KMS-11 (cell line): Measurements from ENCODE around the gene GZMM.
A peak's percentile ranks its signal among the peaks of the same experiment; 100 is the strongest.

ENCODE experiments used
- H2AFZ ChIP-seq: fragments of 200-600 bp; sonication (generic); 2 replicates; pipeline ENCODE4 v1.6.1; 2016; ENCODE audit warnings: antibody characterized with exemption, mixed run types, low read depth
- H3K27ac ChIP-seq: fragments of 200-600 bp; sonication (generic); 2 replicates; pipeline ENCODE4 v1.6.1; 2016; ENCODE audit warnings: mild to moderate bottlenecking, mixed run types
- H3K27me3 ChIP-seq: fragments of 200-600 bp; sonication (generic); 2 replicates; pipeline ENCODE4 v1.6.1; 2017; ENCODE audit warnings: mild to moderate bottlenecking, low read depth, mixed run types, moderate library complexity; ENCODE audit not compliant: insufficient read depth
- H3K36me3 ChIP-seq: fragments of 200-600 bp; sonication (generic); 2 replicates; pipeline ENCODE4 v1.6.1; 2017; ENCODE audit warnings: mild to moderate bottlenecking, mixed run types; ENCODE audit not compliant: insufficient read depth
- H3K4me1 ChIP-seq: fragments of 200-600 bp; sonication (generic); 2 replicates; pipeline ENCODE4 v1.6.1; 2016; ENCODE audit warnings: mild to moderate bottlenecking, low read depth, mixed run types; ENCODE audit not compliant: poor library complexity, severe bottlenecking
- H3K4me2 ChIP-seq: fragments of 200-600 bp; sonication (generic); 2 replicates; pipeline ENCODE4 v1.7.0; 2016; ENCODE audit warnings: mild to moderate bottlenecking, mixed run types
- H3K4me3 ChIP-seq: fragments of 200-600 bp; sonication (generic); IDR thresholded peaks from 2 replicates; pipeline ENCODE4 v1.6.1; 2017; ENCODE audit warnings: low read depth, low read length, mixed read lengths; ENCODE audit not compliant: insufficient read depth
- H3K79me2 ChIP-seq: fragments of 200-600 bp; sonication (generic); 2 replicates; pipeline ENCODE4 v1.6.1; 2016; ENCODE audit warnings: low read depth, mixed run types; ENCODE audit not compliant: insufficient read depth
- H3K9ac ChIP-seq: fragments of 200-600 bp; sonication (generic); 2 replicates; pipeline ENCODE4 v1.6.1; 2016; ENCODE audit warnings: mild to moderate bottlenecking, mixed run types
- H4K20me1 ChIP-seq: fragments of 200-600 bp; sonication (generic); 2 replicates; pipeline ENCODE4 v1.6.1; 2016; ENCODE audit warnings: mild to moderate bottlenecking, mixed run types; ENCODE audit not compliant: insufficient read depth
- CTCF ChIP-seq: fragments of 200-600 bp; sonication (generic); conservative IDR thresholded peaks from 2 replicates; pipeline ENCODE4 v1.6.1; 2017; ENCODE audit warnings: low read depth, mild to moderate bottlenecking, antibody characterized with exemption, low read length, moderate library complexity, mixed read lengths

The GZMM gene

DNA sequence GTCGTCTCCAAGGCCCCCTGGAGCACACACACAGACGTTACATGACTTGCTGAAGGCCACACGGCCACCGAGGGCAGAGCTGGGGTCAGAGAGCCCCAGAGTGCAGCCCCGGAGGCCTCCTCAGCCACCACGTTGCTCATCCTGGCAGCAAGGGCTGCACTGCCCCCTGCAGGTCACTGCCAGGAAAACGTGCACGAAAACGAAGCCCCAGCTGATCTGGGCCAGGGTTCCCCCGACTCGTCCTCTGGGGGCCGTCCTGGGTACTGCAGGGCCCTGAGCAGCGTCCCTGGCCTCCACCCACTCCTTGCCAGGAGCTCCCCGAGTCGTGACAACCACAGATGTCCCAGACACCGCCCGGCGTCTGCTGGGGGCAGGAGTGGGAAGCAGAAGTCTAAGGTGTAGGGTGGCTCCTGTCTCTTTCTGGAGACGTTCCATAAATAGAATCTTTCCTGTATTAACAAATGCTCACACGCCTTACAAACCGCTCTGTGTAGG, 33.2 kb upstream of the GZMM start:
- Histone ChIP-seq H3K27ac (peak overlapping the region; percentile 95), H3K79me2 (peaks cover 12% of the 10 kb centered on the region; the same call in 1 of the 2 replicates), H3K4me3 (no peak overlapping the region), H2AFZ (peak overlapping the region; percentile 30), H3K36me3 (no peaks in the 10 kb centered on the region), H3K27me3 (no peaks in the 10 kb centered on the region), H4K20me1 (no peaks in the 10 kb centered on the region), H3K9ac (peak overlapping the region; percentile 66), H3K4me2 (peak overlapping the region; percentile 55), H3K4me1 (peaks cover 39% of the 10 kb centered on the region)
- TF ChIP-seq CTCF, result peak; percentile 92

DNA sequence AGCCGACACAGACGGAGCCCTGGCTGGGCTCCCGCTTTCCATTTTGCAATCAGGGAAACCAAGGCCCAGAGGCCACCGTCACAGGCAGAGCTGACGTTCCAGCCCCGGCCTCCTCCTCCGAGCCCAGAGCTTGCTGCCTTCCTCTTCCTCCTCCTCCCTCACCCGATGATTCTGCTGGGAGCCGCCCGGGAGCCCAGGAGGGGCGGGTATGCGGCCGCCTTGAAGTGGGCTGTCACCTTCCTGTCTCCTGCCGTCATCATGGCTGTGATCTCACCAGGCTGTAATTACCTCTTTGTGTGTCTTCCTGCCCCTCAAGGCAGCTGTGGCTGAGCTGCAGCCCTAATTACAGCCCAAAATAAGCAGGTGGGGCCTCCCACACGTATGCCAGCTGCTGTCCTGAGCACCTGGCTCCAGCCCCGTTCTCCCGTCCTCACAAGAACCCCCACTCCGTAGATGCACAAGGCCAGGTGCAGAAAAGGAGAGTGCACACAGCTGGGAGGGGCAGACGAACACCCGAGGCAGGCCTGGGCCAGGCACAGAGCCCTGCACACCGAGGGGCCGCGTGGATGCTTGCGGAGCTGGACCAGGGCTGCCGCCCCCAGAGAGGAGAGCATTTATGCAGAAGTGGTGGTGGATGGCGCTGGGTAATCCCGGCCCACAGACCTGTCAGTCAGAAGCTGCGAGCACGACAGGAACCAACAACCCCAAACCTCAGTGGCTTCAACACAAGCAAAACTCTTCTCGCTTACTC, 32.6 kb upstream of the GZMM start:
- Histone ChIP-seq H4K20me1 (no peaks in the 10 kb centered on the region), H3K79me2 (peaks cover 12% of the 10 kb centered on the region; the same call in 1 of the 2 replicates), H3K4me2 (peak overlapping the region; percentile 55), H3K36me3 (no peaks in the 10 kb centered on the region), H3K27ac (peak overlapping the region; percentile 95), H3K27me3 (no peaks in the 10 kb centered on the region), H2AFZ (peak overlapping the region; percentile 28), H3K9ac (peak overlapping the region; percentile 66), H3K4me1 (peaks cover 32% of the 10 kb centered on the region), H3K4me3 (no peak overlapping the region)
- TF ChIP-seq CTCF, result no peak

- Histone ChIP-seq H3K4me2 (no peak overlapping the region), H2AFZ (no peak overlapping the region), H3K4me3 (no peak overlapping the region), H3K9ac (no peak overlapping the region), H3K4me1 (peaks cover 30% of the 10 kb centered on the region), H3K79me2 (peaks cover 12% of the 10 kb centered on the region; the same call in 1 of the 2 replicates), H3K27me3 (no peaks in the 10 kb centered on the region), H4K20me1 (no peaks in the 10 kb centered on the region), H3K36me3 (no peaks in the 10 kb centered on the region), H3K27ac (no peak overlapping the region)
- no peak for TF ChIP-seq CTCF
Measured at GRCh38 chr19:512547-513365, 31.1 kb upstream of the GZMM start.

- Histone ChIP-seq H4K20me1 (no peaks in the 10 kb centered on the region), H3K9ac (no peak overlapping the region), H3K4me3 (no peak overlapping the region), H3K36me3 (no peaks in the 10 kb centered on the region), H2AFZ (no peak overlapping the region), H3K4me2 (no peak overlapping the region), H3K27me3 (no peaks in the 10 kb centered on the region), H3K79me2 (peaks cover 4% of the 10 kb centered on the region; the same call in 1 of the 2 replicates), H3K27ac (no peak overlapping the region), H3K4me1 (peaks cover 25% of the 10 kb centered on the region)
- no peak for TF ChIP-seq CTCF
Measured at GRCh38 chr19:513368-514165, 30.3 kb upstream of the GZMM start.
